Neural progenitor cell (in vitro differentiated cells): ENCODE results near the gene BBIP1. TPM values are rescaled to one million over a fixed set of nuclear protein-coding genes. Genes with fewer than 3 reads are reported as not detected.

Source experiments
- DNase-seq: peaks from one replicate; pipeline ENCODE4 v3.0.0-alpha.2; 2016; ENCODE audit warnings: low spot score
- H2AFZ ChIP-seq: fragments of 200-600 bp; sonication (generic); replicated peaks from 2 replicates; pipeline ENCODE4 v1.6.1; 2016; ENCODE audit warnings: antibody characterized with exemption
- H3F3A ChIP-seq: fragments of 200-600 bp; sonication (generic); 2 replicates; pipeline ENCODE4 v1.6.1; 2016; ENCODE audit warnings: antibody characterized with exemption, low read depth
- H3K27ac ChIP-seq: fragments of 200-600 bp; sonication (generic); 2 replicates; pipeline ENCODE4 v1.5.1; 2016; ENCODE audit warnings: mild to moderate bottlenecking
- H3K27me3 ChIP-seq: fragments of 200-600 bp; sonication (generic); 2 replicates; pipeline ENCODE4 v1.6.1; 2016; ENCODE audit warnings: mild to moderate bottlenecking, moderate library complexity
- H3K36me3 ChIP-seq: fragments of 200-600 bp; sonication (generic); 2 replicates; pipeline ENCODE4 v1.5.1; 2016
- H3K4me1 ChIP-seq: fragments of 200-600 bp; sonication (generic); 2 replicates; pipeline ENCODE4 v1.6.1; 2016; ENCODE audit warnings: mixed run types
- H3K4me2 ChIP-seq: fragments of 200-600 bp; sonication (generic); 2 replicates; pipeline ENCODE4 v1.6.1; 2016
- H3K4me3 ChIP-seq: fragments of 200-600 bp; sonication (generic); 2 replicates; pipeline ENCODE4 v1.5.1; 2016
- H3K79me2 ChIP-seq: fragments of 200-600 bp; sonication (generic); 2 replicates; pipeline ENCODE4 v1.6.1; 2016; ENCODE audit warnings: low read depth
- H3K9ac ChIP-seq: fragments of 200-600 bp; sonication (generic); 2 replicates; pipeline ENCODE4 v1.6.1; 2016
- H3K9me3 ChIP-seq: fragments of 200-600 bp; sonication (generic); 2 replicates; pipeline ENCODE4 v1.5.1; 2016; ENCODE audit warnings: low read depth
- H4K20me1 ChIP-seq: fragments of 200-600 bp; sonication (generic); 2 replicates; pipeline ENCODE4 v1.6.1; 2016; ENCODE audit warnings: low read depth
- H3K27ac Mint-ChIP-seq: 3 replicates; pipeline ENCODE4 v1.8.0; 2021; ENCODE audit warnings: mixed read lengths
- H3K27me3 Mint-ChIP-seq: 2 replicates; pipeline ENCODE4 v1.8.0; 2022; ENCODE audit warnings: low read depth, mild to moderate bottlenecking, inconsistent platforms, moderate library complexity, mixed read lengths; ENCODE audit not compliant: insufficient read depth
- H3K36me3 Mint-ChIP-seq: 3 replicates; pipeline ENCODE4 v1.8.0; 2021; ENCODE audit warnings: mixed read lengths
- H3K4me1 Mint-ChIP-seq: 3 replicates; pipeline ENCODE4 v1.8.0; 2021; ENCODE audit warnings: mixed read lengths
- H3K4me3 Mint-ChIP-seq: 3 replicates; pipeline ENCODE4 v1.8.0; 2021; ENCODE audit warnings: mild to moderate bottlenecking, moderate library complexity, mixed read lengths
- H3K9me3 Mint-ChIP-seq: 3 replicates; pipeline ENCODE4 v1.8.0; 2020; ENCODE audit warnings: mixed read lengths
- EZH2 ChIP-seq: fragments of 200-600 bp; sonication (generic); IDR thresholded peaks from 2 replicates; pipeline ENCODE4 v1.6.1; 2017; ENCODE audit warnings: antibody characterized with exemption, mild to moderate bottlenecking, moderate library complexity
- EZH2phosphoT487 ChIP-seq: fragments of 200-600 bp; sonication (generic); IDR thresholded peaks from 2 replicates; pipeline ENCODE4 v1.6.1; 2017; ENCODE audit warnings: antibody characterized with exemption
- total RNA-seq: library from RNA; depleted of rRNA; stranded (reverse); fragments of >200 nt; gene quantifications from 2 replicates; pipeline ENCODE4 v1.2.3, GENCODE V29; 2015; ENCODE audit warnings: low replicate concordance
- TF ChIP-seq, protein P1 (sequence below): fragments of 200-600 bp; sonication (generic); IDR thresholded peaks from 2 replicates; pipeline ENCODE4 v1.5.1; 2017; ENCODE audit warnings: antibody characterized with exemption, mild to moderate bottlenecking

BBIP1 gene
- total RNA-seq, 1 donor from 2014 or later: 58.4 TPM

DNA sequence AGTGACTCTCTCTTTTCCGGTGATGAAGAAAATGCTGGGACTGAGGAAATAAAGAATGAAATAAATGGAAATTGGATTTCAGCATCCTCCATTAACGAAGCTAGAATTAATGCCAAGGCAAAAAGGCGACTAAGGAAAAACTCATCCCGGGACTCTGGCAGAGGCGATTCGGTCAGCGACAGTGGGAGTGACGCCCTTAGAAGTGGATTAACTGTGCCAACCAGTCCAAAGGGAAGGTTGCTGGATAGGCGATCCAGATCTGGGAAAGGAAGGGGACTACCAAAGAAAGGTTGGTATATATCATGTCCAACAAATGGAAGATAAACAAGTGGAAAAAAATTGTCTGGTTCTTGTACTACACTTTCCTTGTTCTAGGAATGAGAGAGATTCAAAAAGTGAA, 37.7 kb downstream of the BBIP1 start:
- Histone ChIP-seq H2AFZ (no peak overlapping the region), H3K9ac (no peak overlapping the region), H3K9me3 (no peaks in the 10 kb centered on the region), H3K4me3 (no peak overlapping the region), H3F3A (no peaks in the 10 kb centered on the region), H3K27me3 (no peaks in the 10 kb centered on the region), H3K36me3 (peaks cover 27% of the 10 kb centered on the region), H3K4me1 (no peaks in the 10 kb centered on the region), H3K79me2 (peaks cover 16% of the 10 kb centered on the region), H3K27ac (no peak overlapping the region), H4K20me1 (peaks cover 37% of the 10 kb centered on the region), H3K4me2 (no peak overlapping the region)
- no peak for DNase-seq
- no peaks in the 10 kb centered on the region for H3K4me1 Mint-ChIP-seq
- no peak overlapping the region for H3K27ac Mint-ChIP-seq
- no peaks in the 10 kb centered on the region for H3K27me3 Mint-ChIP-seq
- no peaks in the 10 kb centered on the region for H3K9me3 Mint-ChIP-seq
- TF ChIP-seq, protein P1, sequence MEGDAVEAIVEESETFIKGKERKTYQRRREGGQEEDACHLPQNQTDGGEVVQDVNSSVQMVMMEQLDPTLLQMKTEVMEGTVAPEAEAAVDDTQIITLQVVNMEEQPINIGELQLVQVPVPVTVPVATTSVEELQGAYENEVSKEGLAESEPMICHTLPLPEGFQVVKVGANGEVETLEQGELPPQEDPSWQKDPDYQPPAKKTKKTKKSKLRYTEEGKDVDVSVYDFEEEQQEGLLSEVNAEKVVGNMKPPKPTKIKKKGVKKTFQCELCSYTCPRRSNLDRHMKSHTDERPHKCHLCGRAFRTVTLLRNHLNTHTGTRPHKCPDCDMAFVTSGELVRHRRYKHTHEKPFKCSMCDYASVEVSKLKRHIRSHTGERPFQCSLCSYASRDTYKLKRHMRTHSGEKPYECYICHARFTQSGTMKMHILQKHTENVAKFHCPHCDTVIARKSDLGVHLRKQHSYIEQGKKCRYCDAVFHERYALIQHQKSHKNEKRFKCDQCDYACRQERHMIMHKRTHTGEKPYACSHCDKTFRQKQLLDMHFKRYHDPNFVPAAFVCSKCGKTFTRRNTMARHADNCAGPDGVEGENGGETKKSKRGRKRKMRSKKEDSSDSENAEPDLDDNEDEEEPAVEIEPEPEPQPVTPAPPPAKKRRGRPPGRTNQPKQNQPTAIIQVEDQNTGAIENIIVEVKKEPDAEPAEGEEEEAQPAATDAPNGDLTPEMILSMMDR: no peak
- TF ChIP-seq EZH2 (no peak), EZH2phosphoT487 (no peak)
- no peak overlapping the region for H3K4me3 Mint-ChIP-seq
- H3K36me3 Mint-ChIP-seq: peaks cover 9% of the 10 kb centered on the region

DNA sequence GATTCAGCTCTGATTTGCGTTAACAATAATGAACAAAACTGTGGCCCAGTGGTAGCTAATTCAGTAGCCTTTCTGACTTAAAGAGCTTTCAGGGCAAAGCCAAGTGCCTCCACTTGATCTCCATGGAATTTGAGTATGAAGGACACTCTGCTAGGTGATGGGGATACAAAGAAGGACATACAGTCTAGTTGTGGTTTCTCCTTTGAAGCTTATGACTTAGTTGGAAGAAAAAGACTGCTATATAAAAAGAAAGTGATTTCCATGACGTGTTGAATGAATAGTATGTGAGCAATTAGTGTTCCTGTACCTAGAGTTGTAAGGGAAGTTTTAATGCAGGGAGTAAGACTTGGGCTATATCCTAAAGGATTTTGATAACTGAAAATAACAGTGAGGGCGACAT, 39.0 kb downstream of the BBIP1 start:
- Mint-ChIP-seq H3K36me3 (peaks cover 9% of the 10 kb centered on the region), H3K27me3 (no peaks in the 10 kb centered on the region), H3K4me3 (no peak overlapping the region), H3K9me3 (no peaks in the 10 kb centered on the region), H3K4me1 (no peaks in the 10 kb centered on the region), H3K27ac (no peak overlapping the region)
- TF ChIP-seq, protein P1: no peak
- TF ChIP-seq EZH2 (no peak), EZH2phosphoT487 (no peak)
- Histone ChIP-seq H3K9me3 (no peaks in the 10 kb centered on the region), H2AFZ (no peak overlapping the region), H4K20me1 (peaks cover 47% of the 10 kb centered on the region), H3K36me3 (peaks cover 29% of the 10 kb centered on the region), H3K4me1 (no peaks in the 10 kb centered on the region), H3K4me2 (no peak overlapping the region), H3K4me3 (no peak overlapping the region), H3K9ac (no peak overlapping the region), H3K79me2 (peaks cover 28% of the 10 kb centered on the region), H3K27me3 (no peaks in the 10 kb centered on the region), H3F3A (no peaks in the 10 kb centered on the region), H3K27ac (no peak overlapping the region)
- DNase-seq: no peak

DNA sequence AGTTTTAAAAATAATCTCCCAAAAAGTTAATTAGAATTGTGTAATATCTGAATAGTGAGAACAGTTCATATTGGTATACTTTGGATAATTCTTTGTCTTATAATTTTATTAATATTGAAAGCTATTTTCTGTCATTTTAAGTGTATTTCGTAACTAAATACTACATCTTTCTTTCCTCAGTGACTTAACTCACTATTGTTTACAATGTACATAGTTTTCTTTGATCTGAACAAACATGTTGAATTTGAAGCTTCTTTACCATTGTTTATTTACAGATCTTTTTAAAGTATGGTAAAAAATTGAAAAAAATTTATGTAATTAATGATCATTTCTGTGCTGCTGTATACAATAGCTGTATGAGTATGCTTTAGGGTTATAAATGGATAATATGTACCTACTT, 42.2 kb downstream of the BBIP1 start:
- H3F3A ChIP-seq: peaks cover 15% of the 10 kb centered on the region
- no peak overlapping the region for H3K4me3 ChIP-seq
- H3K9ac ChIP-seq: no peak overlapping the region
- H4K20me1 ChIP-seq: peaks cover 59% of the 10 kb centered on the region
- H3K4me1 Mint-ChIP-seq: peaks cover 9% of the 10 kb centered on the region
- peaks cover 14% of the 10 kb centered on the region for H3K4me1 ChIP-seq
- no peak overlapping the region for H2AFZ ChIP-seq
- H3K4me2 ChIP-seq: no peak overlapping the region
- peaks cover 53% of the 10 kb centered on the region for H3K79me2 ChIP-seq
- no peak overlapping the region for H3K4me3 Mint-ChIP-seq
- H3K27me3 ChIP-seq: no peaks in the 10 kb centered on the region
- peaks cover 4% of the 10 kb centered on the region for H3K36me3 Mint-ChIP-seq
- TF ChIP-seq, protein P1: no peak
- TF ChIP-seq EZH2phosphoT487 (no peak), EZH2 (no peak)
- peaks cover 16% of the 10 kb centered on the region for H3K36me3 ChIP-seq
- no peak for DNase-seq
- H3K9me3 Mint-ChIP-seq: no peaks in the 10 kb centered on the region
- no peak overlapping the region for H3K27ac ChIP-seq
- H3K9me3 ChIP-seq: no peaks in the 10 kb centered on the region
- H3K27me3 Mint-ChIP-seq: peaks cover 4% of the 10 kb centered on the region
- H3K27ac Mint-ChIP-seq: no peak overlapping the region
